GM18517 (cell line): ENCODE results near the gene MMP15.
"Not testable (repeated sequence)": the region's sequence is repeated elsewhere in the genome, so short reads cannot be mapped to it uniquely, and the experiment has no call there.

Source experiments
- ATAC-seq: cut with Tn5 transposase; IDR thresholded peaks from one replicate; pipeline ENCODE4 v1.9.1; 2021; ENCODE audit warnings: mild to moderate bottlenecking, moderate library complexity; ENCODE audit not compliant: unreplicated experiment

The MMP15 gene

GRCh38 chr16:57996406-57997175, 29.0 kb upstream of the MMP15 start:
- ATAC-seq = no peak

- ATAC-seq = no peak
Measured at GRCh38 chr16:57997176-57997527, 28.4 kb upstream of the MMP15 start.

- ATAC-seq = no peak
Measured at GRCh38 chr16:57997528-57998265, 27.9 kb upstream of the MMP15 start.

- no peak for ATAC-seq
Measured at GRCh38 chr16:57998486-57998885, 27.1 kb upstream of the MMP15 start.

- ATAC-seq = no peak
Measured at GRCh38 chr16:57998992-57999365, 26.6 kb upstream of the MMP15 start.

- no peak for ATAC-seq
Measured at GRCh38 chr16:57999366-57999970, 26.1 kb upstream of the MMP15 start.

GRCh38 chr16:57999971-58000705, 25.4 kb upstream of the MMP15 start, which contains the start of gene ZNF319:
Gene ZNF319 (minus strand): TSS chr16:58000672. CDS start chr16:57998265, 2,407 bp downstream.
- peak; percentile 10 for ATAC-seq

GRCh38 chr16:58000706-58001676, 24.6 kb upstream of the MMP15 start, which contains the start of gene USB1:
Gene USB1 (plus strand): TSS chr16:58001407. CDS start chr16:58001484, 77 bp downstream.
- peak; percentile 82 for ATAC-seq

GRCh38 chr16:58001781-58002415, 23.7 kb upstream of the MMP15 start:
- no peak for ATAC-seq

GRCh38 chr16:58002416-58002800, 23.1 kb upstream of the MMP15 start:
- ATAC-seq = no peak

GRCh38 chr16:58002936-58003335, 22.6 kb upstream of the MMP15 start:
- ATAC-seq = no peak

GRCh38 chr16:58004736-58005135, 20.8 kb upstream of the MMP15 start:
- ATAC-seq = not testable (repeated sequence)

GRCh38 chr16:58009856-58010416, 15.6 kb upstream of the MMP15 start:
- no peak for ATAC-seq

GRCh38 chr16:58010886-58011285, 14.7 kb upstream of the MMP15 start:
- ATAC-seq = no peak

GRCh38 chr16:58011652-58012051, 13.9 kb upstream of the MMP15 start:
- no peak for ATAC-seq

- ATAC-seq = no peak
Measured at GRCh38 chr16:58012481-58012880, 13.1 kb upstream of the MMP15 start.

GRCh38 chr16:58013201-58013956, 12.2 kb upstream of the MMP15 start:
- no peak for ATAC-seq

- ATAC-seq = no peak
Measured at GRCh38 chr16:58016840-58017446, 8.6 kb upstream of the MMP15 start.
